ENCODE results near the gene MEF2D. TPM values are rescaled to one million over a fixed set of nuclear protein-coding genes. Genes with fewer than 3 reads are reported as not detected.

Gene MEF2D
- 5.0 and 12.0 TPM in 2 replicates for total RNA-seq

GRCh38 chr1:156500543-156500792 is at the start of gene MEF2D:
MEF2D (minus strand) TSS chr1:156500775; CDS start chr1:156483292, 17,483 bp downstream.

Other genes with a start within 250 kb of the MEF2D start
- gene SMG5, start 217.9 kb downstream of the MEF2D start, total RNA-seq: 43.7 and 73.2 TPM in 2 replicates
- gene TMEM79, start 216.4 kb downstream of the MEF2D start, total RNA-seq: 1.3 and 2.1 TPM in 2 replicates
- 37.5 and 60.3 TPM in 2 replicates for gene GLMP, start 205.1 kb downstream of the MEF2D start, total RNA-seq
- gene VHLL, start 201.5 kb downstream of the MEF2D start, total RNA-seq: 0.28 TPM in 1 of 2 replicates, not detected in the other
- gene CCT3, start 162.5 kb downstream of the MEF2D start, total RNA-seq: 501 and 510 TPM in 2 replicates
- not detected in 2 replicates for gene TSACC, start 162.2 kb downstream of the MEF2D start, total RNA-seq
- gene RHBG, start 131.6 kb downstream of the MEF2D start, total RNA-seq: not detected in 2 replicates
- 1.5 and 14.8 TPM in 2 replicates for gene IQGAP3, start 71.8 kb upstream of the MEF2D start, total RNA-seq
- not detected in 2 replicates for gene TTC24, start 78.9 kb upstream of the MEF2D start, total RNA-seq
- gene NAXE, start 91.0 kb upstream of the MEF2D start, total RNA-seq: 51.7 and 57.9 TPM in 2 replicates
- gene GPATCH4, start 100.7 kb upstream of the MEF2D start, total RNA-seq: 13.4 and 20.9 TPM in 2 replicates
- gene HAPLN2, start 118.6 kb upstream of the MEF2D start, total RNA-seq: 0.14 TPM in 1 of 2 replicates, not detected in the other
- gene BCAN, start 141.3 kb upstream of the MEF2D start, total RNA-seq: not detected in 2 replicates
- 5.0 and 21.8 TPM in 2 replicates for gene NES, start 176.6 kb upstream of the MEF2D start, total RNA-seq
- gene CRABP2, start 204.8 kb upstream of the MEF2D start, total RNA-seq: 10.6 and 19.9 TPM in 2 replicates
- 9.1 and 10.4 TPM in 2 replicates for gene METTL25B, start 227.7 kb upstream of the MEF2D start, total RNA-seq
- gene ISG20L2, start 228.0 kb upstream of the MEF2D start, total RNA-seq: 7.7 and 9.5 TPM in 2 replicates
- 31.4 and 31.5 TPM in 2 replicates for gene MRPL24, start 240.3 kb upstream of the MEF2D start, total RNA-seq